HCT116 (cell line): ENCODE data around the gene ZNG1A. TPM values are rescaled to one million over a fixed set of nuclear protein-coding genes. Genes with fewer than 3 reads are reported as not detected.
"Not testable (repeated sequence)": the region's sequence is repeated elsewhere in the genome, so short reads cannot be mapped to it uniquely, and the experiment has no call there.

Source experiments
- ATAC-seq: fragments of 200-7000 bp; cut with Tn5 transposase; 2 replicates; pipeline ENCODE4 v1.9.1; 2020; ENCODE audit warnings: mild to moderate bottlenecking, moderate library complexity
- BruUV-seq: library from RNA; stranded (reverse); fragments of 400-500 nt; replicated peaks from 2 replicates; lab custom pipeline; 2021; lab: Mats Ljungman, UMichigan
- CTCF ChIA-PET: fragments of 300-600 bp; sonication (Branson Sonifier 250); formaldehyde crosslinking; loops from one replicate; lab custom pipeline; 2021; ENCODE audit warnings: antibody characterized with exemption; lab: Charles Lee
- POLR2A ChIA-PET: fragments of 300-600, 350-600 bp; sonication (Branson Sonifier 250); formaldehyde crosslinking; loops from one replicate; lab custom pipeline; 2021; ENCODE audit warnings: antibody characterized with exemption; lab: Charles Lee
- RAD21 ChIA-PET, 2 experiments: fragments of 300-600 bp; sonication (Branson Sonifier 250); formaldehyde crosslinking; loops; one replicate each; lab custom pipeline; 2023; ENCODE audit warnings: low total read pairs in 2 of 2; ENCODE audit not compliant: uncharacterized antibody in 2 of 2, unreplicated experiment in 2 of 2, low non-redundant PET in 1 of 2; lab: Charles Lee
- DNase-seq: peaks from one replicate; pipeline ENCODE4 v3.0.0-alpha.2; 2010; ENCODE audit warnings: low read depth, low spot score
- H2AFZ ChIP-seq: fragments of 200-600 bp; shearing (Covaris generic), sonication (generic); 2 replicates; pipeline ENCODE4 v1.6.1; 2017; ENCODE audit warnings: low read depth, mixed run types, mixed read lengths, antibody characterized with exemption, low read length; ENCODE audit not compliant: poor library complexity, severe bottlenecking
- H3K27ac ChIP-seq: 2 replicates; pipeline ENCODE4 v1.5.1; 2012; ENCODE audit warnings: low read depth, low read length
- H3K27me3 ChIP-seq: fragments of 200-600 bp; sonication (generic); 2 replicates; pipeline ENCODE4 v1.6.1; 2016; ENCODE audit warnings: mixed run types, low read length, mixed read lengths; ENCODE audit not compliant: insufficient read depth
- H3K36me3 ChIP-seq, 2 experiments: fragments of 200-500 bp in 1 of 2; fragments of 200-600 bp in 1 of 2; sonication (Bioruptor generic) in 1 of 2; sonication (generic) in 1 of 2; 2 replicates each; pipeline versions ENCODE4 v1.5.1 to v1.6.1; 2014 to 2016; ENCODE audit warnings: low read length in 2 of 2, inconsistent platforms in 1 of 2, mixed read lengths in 1 of 2, mixed run types in 1 of 2; ENCODE audit not compliant: insufficient read depth in 2 of 2, control insufficient read depth in 1 of 2
- H3K4me1 ChIP-seq, 2 experiments: fragments of 200-600 bp in 1 of 2; sonication (generic) in 1 of 2; 2 replicates each; pipeline versions ENCODE4 v1.5.1 to v1.6.1; 2012 to 2017; ENCODE audit warnings: low read length in 2 of 2, inconsistent platforms in 1 of 2, mild to moderate bottlenecking in 1 of 2, mixed read lengths in 1 of 2, mixed run types in 1 of 2, moderate library complexity in 1 of 2; ENCODE audit not compliant: insufficient read depth in 2 of 2, control insufficient read depth in 1 of 2
- H3K4me2 ChIP-seq: fragments of 200-600 bp; sonication (generic); 2 replicates; pipeline ENCODE4 v1.6.1; 2017; ENCODE audit warnings: mixed run types, low read length, mixed read lengths
- H3K4me3 ChIP-seq, 2 experiments: fragments of 200-600 bp in 1 of 2; sonication (generic) in 1 of 2; replicated peaks in 1 of 2; 2 replicates each; pipeline ENCODE4 v1.5.1; 2011 to 2016; ENCODE audit warnings: low read length in 2 of 2, control low read depth in 1 of 2, low read depth in 1 of 2, mild to moderate bottlenecking in 1 of 2, mixed read lengths in 1 of 2, mixed run types in 1 of 2
- H3K79me2 ChIP-seq: fragments of 200-600 bp; sonication (generic); 2 replicates; pipeline ENCODE4 v1.6.1; 2017; ENCODE audit warnings: mild to moderate bottlenecking, mixed run types, low read length, moderate library complexity, mixed read lengths; ENCODE audit not compliant: insufficient read depth
- H3K9ac ChIP-seq: fragments of 200-600 bp; sonication (generic); 2 replicates; pipeline ENCODE4 v1.6.1; 2016; ENCODE audit warnings: low read length, mixed read lengths
- H3K9me2 ChIP-seq: fragments of 200-600 bp; sonication (generic), shearing (Covaris generic); 2 replicates; pipeline ENCODE4 v1.6.1; 2017; ENCODE audit warnings: mixed run types, mild to moderate bottlenecking, moderate library complexity; ENCODE audit not compliant: insufficient read depth
- H3K9me3 ChIP-seq, 2 experiments: fragments of 200-500 bp in 1 of 2; fragments of 200-600 bp in 1 of 2; sonication (Bioruptor generic) in 1 of 2; sonication (generic) in 1 of 2; 2 replicates each; pipeline ENCODE4 v1.6.1; 2014 to 2017; ENCODE audit warnings: low read length in 2 of 2, mixed read lengths in 2 of 2, inconsistent platforms in 1 of 2, low read depth in 1 of 2, mild to moderate bottlenecking in 1 of 2, mixed run types in 1 of 2, moderate library complexity in 1 of 2; ENCODE audit not compliant: control insufficient read depth in 1 of 2, insufficient read depth in 1 of 2
- H4K20me1 ChIP-seq: fragments of 200-600 bp; sonication (generic), shearing (Covaris generic); 2 replicates; pipeline ENCODE4 v1.6.1; 2017; ENCODE audit warnings: mixed run types, mild to moderate bottlenecking, moderate library complexity; ENCODE audit not compliant: insufficient read depth
- intact Hi-C: fragments of 100-400 bp; cut with micrococcal nuclease; formaldehyde crosslinking; loops from 2 replicates; pipeline ENCODE4 v1.10.0; 2022
- total RNA-seq: library from RNA; stranded (reverse); gene quantifications from one replicate; pipeline ENCODE4 v1.2.1, GENCODE V29; 2021; ENCODE audit not compliant: unreplicated experiment

ZNG1A gene
- total RNA-seq, 1 experiment from 2014 or later = 48.5 TPM

- H2AFZ ChIP-seq, H3K27ac ChIP-seq, H3K27me3 ChIP-seq, intact Hi-C loops, H3K4me2 ChIP-seq, H3K9me2 ChIP-seq, H3K9ac ChIP-seq, POLR2A ChIA-PET, H3K4me1 ChIP-seq, BruUV-seq, H3K36me3 ChIP-seq, H3K79me2 ChIP-seq, RAD21 ChIA-PET, DNase-seq, CTCF ChIA-PET, H3K4me3 ChIP-seq, H3K9me3 ChIP-seq, H4K20me1 ChIP-seq, ATAC-seq: not testable (repeated sequence)
Observed at GRCh38 chr9:78333-78732, 100.5 kb downstream of the ZNG1A start.

DNA sequence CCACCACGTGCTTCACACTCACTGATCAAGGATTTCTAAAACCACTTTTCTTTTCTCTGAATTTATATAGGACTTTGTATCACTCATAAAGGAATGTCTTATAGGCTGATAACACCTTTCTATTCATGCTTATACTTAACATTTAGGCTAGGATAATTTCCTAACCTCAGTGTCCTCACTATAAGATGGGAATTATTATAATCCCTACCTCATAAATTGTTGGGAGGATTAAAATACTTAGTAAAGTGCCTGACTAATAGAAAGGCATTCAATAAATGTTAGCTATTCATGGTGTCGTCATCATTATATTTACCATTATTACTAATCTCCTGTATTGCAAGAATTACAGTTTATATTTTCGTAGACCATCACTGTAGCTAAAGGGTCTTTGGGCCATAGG, 102.5 kb downstream of the ZNG1A start:
- POLR2A ChIA-PET, H3K27me3 ChIP-seq, H3K9me3 ChIP-seq, H4K20me1 ChIP-seq, H3K9me2 ChIP-seq, H3K9ac ChIP-seq, H2AFZ ChIP-seq, ATAC-seq, RAD21 ChIA-PET, CTCF ChIA-PET, intact Hi-C loops, H3K79me2 ChIP-seq, H3K4me2 ChIP-seq, H3K4me1 ChIP-seq, BruUV-seq, H3K36me3 ChIP-seq, DNase-seq, H3K4me3 ChIP-seq, H3K27ac ChIP-seq: not testable (repeated sequence)

DNA sequence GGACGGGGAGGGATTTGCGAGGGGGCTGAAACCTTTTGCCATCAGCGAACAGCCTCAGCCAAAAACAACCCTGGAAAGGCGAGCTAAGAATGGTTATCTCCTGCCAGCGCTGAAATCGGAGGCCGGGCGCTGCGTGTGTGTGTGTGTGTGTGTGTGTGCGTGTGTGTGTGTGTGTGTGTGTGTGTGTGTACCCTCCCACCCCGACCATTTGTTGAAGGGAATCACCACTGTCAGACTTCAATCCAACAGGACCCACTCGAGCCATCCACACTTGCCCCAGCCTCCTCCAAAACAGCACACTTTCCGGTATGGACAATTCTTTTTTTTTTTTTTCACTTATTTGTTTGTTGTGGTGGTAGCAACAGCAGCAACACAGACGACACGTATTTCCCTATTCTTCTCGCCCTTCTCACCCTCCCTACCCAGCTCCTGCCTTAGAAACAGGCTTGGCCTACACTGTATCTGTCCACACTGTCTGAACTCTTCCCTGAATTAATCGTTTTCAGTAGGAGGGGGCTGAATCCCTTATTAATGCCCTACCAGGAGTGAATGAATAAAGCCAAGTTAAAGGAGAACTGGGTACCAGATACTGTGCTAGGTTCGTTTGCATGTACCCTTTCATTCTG, 104.8 kb downstream of the ZNG1A start:
- H2AFZ ChIP-seq, H3K36me3 ChIP-seq, intact Hi-C loops, H3K4me2 ChIP-seq, H4K20me1 ChIP-seq, CTCF ChIA-PET, H3K4me1 ChIP-seq, H3K27ac ChIP-seq, H3K9me3 ChIP-seq, H3K4me3 ChIP-seq, H3K27me3 ChIP-seq, H3K79me2 ChIP-seq, H3K9me2 ChIP-seq, H3K9ac ChIP-seq, RAD21 ChIA-PET, DNase-seq, POLR2A ChIA-PET, BruUV-seq: not testable (repeated sequence)
- ATAC-seq = peak; percentile 20; the same call in 1 of the 2 replicates

DNA sequence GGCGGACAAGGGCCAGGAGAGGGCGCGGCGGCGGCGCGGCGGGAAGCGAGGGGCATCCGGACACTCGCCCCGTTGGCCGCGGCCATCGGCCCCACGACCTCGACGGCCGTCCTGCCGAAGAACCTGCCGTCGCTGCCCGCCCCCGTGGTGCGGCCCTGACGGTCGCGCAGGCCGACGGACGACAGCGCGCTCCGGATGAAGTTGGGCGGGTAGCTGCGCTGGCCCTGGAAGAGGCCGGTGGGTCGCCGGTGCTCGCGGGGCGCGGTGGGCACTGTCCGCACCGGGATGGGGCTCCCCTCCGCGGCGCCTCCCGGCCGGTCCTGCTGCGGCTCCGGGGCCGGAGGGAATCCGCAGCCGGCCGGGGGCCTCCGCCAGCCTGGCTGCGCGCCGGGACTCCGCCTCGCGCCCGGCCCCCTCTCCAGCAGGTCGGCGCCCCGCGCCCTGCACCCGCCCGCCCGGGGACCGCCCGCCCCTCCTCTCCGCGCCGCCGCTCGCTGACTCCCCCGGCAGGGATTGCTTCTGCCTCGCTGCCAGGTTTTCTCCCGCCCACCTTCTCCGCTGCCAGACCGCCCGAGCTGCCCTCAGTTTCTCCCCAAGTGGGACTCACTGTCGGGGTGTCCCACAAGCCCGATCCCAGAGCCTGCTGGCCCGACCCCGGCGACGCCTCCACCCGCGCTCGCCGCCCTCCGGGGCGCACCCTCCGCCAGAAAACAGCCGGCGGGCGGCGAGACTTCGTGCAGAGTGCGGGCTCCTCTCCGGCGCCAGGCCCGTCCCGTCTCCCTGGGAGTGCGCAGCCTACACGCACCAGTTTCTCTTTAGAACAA, 105.6 kb downstream of the ZNG1A start:
- intact Hi-C loops, H3K27ac ChIP-seq, RAD21 ChIA-PET, H3K36me3 ChIP-seq, DNase-seq, H3K4me2 ChIP-seq, BruUV-seq, ATAC-seq, H3K4me1 ChIP-seq, H3K9ac ChIP-seq, H3K79me2 ChIP-seq, H2AFZ ChIP-seq, H3K4me3 ChIP-seq, POLR2A ChIA-PET, H4K20me1 ChIP-seq, H3K27me3 ChIP-seq, H3K9me3 ChIP-seq, CTCF ChIA-PET, H3K9me2 ChIP-seq: not testable (repeated sequence)
